ENCODE measurements around the gene NHLRC2.

- TF ChIP-seq CTCF (IDR thresholded peaks at IDR 0.05), result no peak
- TF ChIP-seq POLR2A (IDR thresholded peaks at IDR 0.05), result no peak
These were observed 52.7 kb downstream of the NHLRC2 start for GRCh38 chr10:113907166-113907565.

All from transverse colon (tissue), 3 donors.